Measurements from ENCODE around the gene CNDP2. TPM values are rescaled to one million over a fixed set of nuclear protein-coding genes. Genes with fewer than 3 reads are reported as not detected.

Gene CNDP2
- total RNA-seq, result 10 to 100 TPM; 71.1 to 79.4 TPM
- long read RNA-seq, full-length matches to known transcripts, result 117 of 154 reads
- long read RNA-seq, partial matches to known transcripts, result 23 of 154 reads
- long read RNA-seq, other reads (novel, unspliced or antisense), result 14 of 154 reads

DNA sequence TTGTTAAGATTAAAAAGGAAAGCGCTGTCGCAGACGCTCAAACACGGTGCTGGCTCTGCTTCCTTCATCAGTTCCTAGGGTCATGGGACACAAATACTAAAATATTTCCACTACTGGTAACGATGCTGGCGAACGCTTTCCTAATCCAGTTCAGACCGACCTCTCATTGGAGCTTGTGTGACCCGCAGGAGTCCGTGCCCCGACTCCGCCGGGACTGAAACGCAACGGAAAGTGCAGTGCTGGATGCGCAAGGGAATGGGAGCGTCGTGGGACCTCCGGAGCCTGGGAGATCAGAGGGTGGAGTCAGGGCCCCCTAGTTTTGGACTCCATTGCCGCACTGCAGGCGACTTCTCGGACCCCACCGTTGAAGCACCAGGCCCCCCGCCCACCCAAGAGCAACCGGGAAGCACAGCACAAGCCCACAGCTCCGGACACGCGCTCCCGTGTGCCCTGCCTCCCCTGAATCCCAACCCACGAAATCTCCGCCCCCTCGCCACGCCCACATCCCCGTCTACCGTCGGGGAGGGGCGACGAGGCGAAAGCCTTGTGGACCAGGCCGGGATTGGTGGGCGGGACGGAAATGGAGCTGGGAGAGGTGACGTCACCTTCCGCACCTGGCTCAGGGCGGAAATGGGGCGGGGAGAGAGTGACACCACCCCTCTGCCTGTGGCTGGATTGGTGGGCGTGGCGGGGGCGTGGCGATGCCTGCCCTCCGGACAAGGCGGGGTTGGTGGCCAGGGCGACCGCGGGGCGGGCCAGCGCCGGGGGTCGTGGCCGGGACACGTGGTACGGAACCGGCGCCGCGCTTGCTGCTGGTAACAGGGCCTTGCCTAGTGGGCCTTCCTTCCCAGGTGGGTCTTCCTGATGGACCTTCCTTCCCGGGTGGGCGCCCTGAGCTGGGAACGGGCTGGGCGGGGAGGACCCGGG is at the start of gene CNDP2:
Gene CNDP2, plus strand, starts transcription at position 783 of the 927 bp plus-strand sequence. CDS start 3,611 bp downstream, outside the sequence.
- intact Hi-C loops (cut with DNase I), result loop anchor here (1.0 to 10.0 kb wide), 3 partner anchors 49 to 144 kb away; no protein-coding TSS in a partner anchor
- DNase-seq (peak; percentile 100), ATAC-seq (peak; percentile 97 to 98)

DNA sequence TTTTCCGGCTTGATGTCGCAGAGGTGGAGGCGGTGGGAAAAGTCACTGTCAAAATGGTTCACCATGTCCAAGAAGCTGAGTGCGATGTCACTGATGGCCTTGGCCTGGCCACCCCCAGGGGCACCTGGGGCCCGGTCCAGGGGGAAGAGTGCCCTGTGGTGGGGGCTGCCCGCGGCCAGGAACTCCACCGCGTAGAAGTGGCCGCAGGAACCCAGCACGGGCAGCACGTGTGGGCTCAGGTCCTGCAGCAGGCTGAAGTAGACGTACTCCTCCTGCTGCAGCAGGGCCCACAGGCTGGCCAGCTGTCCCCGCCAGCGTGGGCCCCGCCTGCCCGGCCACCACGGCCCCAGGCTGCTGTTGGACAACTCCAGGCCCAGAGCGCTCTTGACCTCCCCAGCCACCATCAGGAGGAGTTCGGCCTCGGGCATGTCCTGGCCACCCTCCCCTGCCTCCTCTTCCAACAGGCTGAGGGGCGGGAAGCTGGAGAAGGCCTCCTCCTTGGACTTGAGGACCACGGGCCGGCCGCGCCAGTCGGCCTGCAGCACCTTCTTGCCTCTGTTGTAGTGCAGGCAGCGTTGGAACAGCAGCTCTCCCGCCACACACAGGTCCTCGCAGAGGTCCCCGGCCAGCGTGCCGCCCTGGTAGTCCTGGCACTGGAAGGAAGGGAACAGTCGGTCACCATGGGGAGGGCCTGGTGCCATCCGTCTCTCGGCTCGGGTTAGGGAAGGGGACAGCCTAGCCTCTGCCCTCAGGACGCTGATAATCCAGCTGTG is 49.3 kb upstream of the CNDP2 start:
- DNase-seq, result no peak
- no peak for ATAC-seq
- intact Hi-C loops (cut with DNase I), result no loop called here

DNA sequence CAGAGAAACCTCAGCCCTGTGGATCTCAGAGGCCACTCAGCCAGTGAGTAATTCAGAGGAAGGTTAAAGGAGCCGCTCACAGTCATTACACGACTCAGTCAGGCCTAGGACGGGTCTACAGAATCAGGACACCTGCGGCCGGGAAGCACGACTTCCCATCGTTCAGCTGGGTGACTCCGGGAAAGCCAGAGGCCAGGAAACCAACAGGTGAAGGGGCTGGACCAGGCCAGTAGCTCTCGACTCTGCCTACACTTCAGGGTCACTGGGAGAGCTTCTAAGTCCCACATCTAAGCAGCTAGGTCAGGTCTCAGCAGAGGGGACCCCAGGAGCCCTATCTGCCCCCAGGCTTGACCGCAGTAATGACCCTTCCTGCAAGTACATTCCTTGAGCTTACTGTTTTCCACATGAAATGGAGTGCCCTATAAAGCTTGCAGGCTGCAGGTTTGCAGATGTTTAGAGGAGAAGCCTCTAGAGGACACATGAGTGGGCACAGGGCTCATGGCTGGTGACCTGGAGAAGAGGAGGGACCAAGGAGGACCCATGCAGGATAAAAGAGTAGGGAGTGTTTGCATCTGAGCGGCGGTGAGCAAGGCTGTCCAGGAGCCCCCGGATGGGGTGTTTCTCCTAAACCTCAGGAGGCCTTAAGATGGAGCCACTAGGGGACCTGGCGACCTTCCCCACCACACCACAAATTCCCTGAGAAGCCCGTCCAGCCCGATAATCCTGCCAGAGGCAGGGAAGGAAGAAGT is 48.6 kb upstream of the CNDP2 start:
- ATAC-seq (no peak), DNase-seq (no peak)
- intact Hi-C loops (cut with DNase I), result no loop called here

DNA sequence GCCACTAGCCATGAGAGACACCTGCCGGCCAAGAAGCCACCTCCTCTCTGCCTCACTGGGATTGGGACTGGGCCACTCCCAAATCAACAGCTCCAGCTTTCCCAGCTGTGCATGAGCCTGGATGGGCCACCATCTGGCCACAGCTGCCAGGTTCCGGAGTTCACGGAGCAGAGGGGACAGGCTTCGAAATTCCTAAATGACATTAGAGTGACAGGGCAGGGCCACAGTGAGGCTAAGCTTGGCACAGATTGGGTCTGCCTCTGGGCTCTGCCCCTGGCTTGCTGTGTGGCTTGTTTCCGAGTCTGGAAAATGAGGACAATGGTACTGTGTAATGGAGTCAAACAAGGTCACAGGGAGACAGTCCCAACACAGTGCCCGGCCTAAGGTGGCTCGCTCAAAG is 45.5 kb upstream of the CNDP2 start:
- DNase-seq (no peak), ATAC-seq (peak; percentile 42 to 57)
- intact Hi-C loops (cut with DNase I), result no loop called here

DNA sequence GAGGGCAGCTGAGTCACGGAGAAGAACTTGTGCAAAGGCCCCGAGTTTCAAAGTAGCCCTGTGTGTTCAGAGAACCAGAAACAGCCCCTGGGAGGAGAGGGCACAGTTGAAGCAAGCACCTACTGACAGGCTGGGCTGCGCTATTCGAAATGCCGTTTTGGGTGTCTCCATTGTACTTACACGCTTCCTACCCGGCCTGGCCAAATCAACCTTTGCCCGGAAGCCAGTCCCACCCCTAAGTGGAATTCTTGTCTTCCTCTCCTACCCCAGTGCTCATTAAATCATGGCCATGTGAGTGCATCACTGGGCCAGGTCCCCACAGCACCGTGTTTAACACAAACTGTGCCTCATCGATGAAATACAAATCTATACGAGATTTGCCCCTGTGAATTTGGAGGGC is 45.0 kb upstream of the CNDP2 start:
- intact Hi-C loops (cut with DNase I), result no loop called here
- ATAC-seq, result no peak
- DNase-seq, result no peak

DNA sequence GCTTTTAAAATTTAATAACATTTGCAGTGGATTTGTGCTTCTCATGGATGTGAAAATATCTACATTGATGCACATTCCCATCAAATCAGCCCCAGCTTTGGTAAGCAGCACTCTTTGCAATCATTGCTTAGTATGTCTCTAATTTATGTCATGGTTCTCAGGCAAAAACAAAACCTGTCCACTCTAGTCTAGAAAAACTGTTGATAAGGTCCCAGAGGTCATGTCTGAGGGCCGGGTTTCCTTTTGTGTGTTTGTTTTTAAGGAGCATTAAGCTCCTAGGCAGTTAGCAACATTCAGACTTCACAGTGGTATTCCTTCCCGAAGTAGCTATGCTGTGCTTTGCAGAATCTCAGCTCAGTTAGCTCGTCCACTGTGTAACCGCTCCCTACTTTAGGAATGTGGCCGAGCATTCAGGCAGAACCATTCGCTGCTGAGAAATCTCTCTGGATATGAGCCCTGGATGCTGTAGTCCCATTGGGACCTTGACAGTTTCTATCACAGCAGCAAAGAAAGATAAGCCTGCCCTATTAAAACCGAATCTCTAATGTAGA is 43.1 kb upstream of the CNDP2 start:
- peak; percentile 18 to 58 for ATAC-seq
- intact Hi-C loops (cut with DNase I), result no loop called here
- DNase-seq, result no peak

DNA sequence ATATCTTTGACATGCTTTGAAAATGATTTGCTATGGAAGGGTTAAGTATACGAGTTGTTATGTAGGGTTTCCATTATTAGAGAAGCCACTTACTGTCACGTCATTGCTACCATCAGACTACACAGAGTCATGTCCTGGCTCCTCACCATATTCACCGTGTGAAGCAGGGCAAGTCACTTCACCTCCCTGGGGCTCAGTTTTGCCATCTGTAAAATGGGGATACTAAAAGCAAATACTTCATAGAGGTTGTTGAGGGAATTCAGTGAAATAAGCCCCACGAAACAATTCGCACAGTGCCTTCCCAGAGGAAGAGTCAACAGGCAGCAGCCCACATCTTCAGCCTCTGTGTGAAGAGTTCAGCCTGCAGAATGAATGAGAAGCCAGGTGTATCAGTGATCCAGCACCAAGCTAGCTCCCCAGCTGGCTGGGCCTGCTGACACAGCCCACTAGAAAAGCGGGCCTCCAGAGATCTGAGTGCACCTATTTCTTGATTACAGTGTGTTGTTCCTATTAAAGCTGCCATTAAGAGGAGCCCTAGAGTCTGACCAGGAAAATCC is 42.4 kb upstream of the CNDP2 start:
- DNase-seq, result no peak
- intact Hi-C loops (cut with DNase I), result no loop called here
- ATAC-seq, result no peak

DNA sequence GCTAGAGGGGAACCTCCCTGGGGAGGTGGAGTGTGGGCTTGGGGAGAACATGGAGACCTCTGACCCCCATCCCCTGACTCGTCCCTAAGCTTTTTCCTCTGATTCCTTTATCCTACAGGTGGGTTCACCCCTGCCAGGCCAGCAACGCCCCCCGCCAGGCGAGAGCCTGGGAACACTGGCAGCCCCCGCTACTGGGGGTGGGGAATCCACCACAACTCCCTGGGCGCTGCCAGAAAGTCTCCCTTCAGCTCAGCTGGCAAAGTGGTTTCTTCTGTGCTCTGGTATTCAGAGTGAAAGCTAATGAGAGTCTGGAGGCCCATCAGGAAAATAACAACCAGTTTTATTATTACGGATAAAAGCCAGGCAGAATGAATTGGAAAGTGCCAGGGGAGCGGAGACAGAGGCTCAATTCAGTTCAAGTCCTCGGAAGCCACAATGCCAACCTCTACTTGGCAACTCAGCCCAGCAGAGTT is 41.8 kb upstream of the CNDP2 start:
- DNase-seq (no peak), ATAC-seq (no peak)
- intact Hi-C loops (cut with DNase I), result no loop called here

DNA sequence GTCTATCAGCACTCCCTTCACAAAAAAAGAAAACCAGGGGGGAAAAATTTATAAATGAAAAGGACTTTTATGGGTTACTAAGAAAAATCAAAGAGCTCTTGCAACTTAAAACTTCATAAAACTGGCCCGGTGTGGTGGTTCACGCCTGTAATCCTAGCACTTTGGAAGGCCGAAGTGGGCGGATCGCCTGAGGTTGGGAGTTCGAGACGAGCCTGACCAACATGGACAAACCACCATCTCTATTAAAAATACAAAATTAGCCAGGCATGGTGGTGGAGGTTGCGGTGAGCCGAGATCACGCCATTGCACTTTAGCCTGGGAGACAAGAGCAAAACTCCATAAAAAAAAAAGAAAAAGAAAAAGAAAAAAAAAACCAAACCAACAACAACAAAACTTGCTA is 40.8 kb upstream of the CNDP2 start:
- intact Hi-C loops (cut with DNase I), result no loop called here
- no peak for ATAC-seq
- DNase-seq, result no peak

DNA sequence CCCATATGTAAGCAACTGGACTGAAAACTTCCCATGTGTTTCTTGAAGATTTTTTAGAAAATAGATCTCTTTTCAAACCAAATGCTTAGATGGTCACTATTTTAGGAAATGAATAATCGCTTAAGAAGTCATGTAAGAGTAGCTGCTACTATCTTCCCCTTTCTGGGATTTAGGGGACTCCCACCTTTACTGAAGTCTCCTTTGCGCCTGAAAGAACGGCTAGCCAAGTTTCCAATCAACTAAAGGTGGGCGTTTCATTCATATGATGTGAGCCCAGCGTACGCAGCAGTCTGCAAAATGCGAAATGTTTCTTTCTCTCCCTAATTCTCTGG is 40.2 kb upstream of the CNDP2 start:
- DNase-seq (no peak), ATAC-seq (no peak)
- intact Hi-C loops (cut with DNase I), result no loop called here

DNA sequence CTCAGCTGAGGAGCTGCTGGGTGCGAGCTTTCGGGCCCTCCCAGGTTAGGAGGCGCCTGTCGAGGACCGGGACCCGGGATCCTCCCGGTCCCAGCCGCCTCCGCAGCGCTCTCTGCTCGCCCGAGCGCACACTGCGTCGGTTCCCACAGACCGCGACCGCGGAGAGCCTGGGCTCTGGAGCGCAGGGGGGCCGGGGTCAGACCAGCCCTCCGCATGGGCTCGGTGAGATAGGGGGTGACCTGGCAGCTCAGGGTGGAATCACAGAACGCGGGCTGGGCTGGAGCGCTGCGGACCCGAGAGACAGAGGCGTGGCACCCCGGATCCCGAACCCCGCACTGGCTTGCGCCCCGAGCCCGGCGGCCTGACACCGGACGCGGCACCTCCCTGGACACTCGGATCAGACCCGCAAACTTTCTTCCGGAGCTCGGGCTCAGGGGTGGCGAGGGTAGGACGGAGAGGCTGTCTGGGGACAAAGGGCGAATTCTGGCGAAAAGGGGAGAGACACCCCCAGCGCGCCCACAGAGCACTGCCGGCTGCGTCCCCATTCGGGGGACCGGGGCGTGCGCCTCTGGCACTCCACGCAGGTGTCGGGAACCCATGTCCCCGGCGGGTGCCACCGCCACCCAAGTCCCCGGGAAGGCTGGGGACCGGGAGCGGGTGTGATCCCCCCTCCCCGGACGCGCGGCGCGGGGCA is 39.7 kb upstream of the CNDP2 start:
- DNase-seq (no peak), ATAC-seq (peak; percentile 40 to 51)
- intact Hi-C loops (cut with DNase I), result no loop called here

DNA sequence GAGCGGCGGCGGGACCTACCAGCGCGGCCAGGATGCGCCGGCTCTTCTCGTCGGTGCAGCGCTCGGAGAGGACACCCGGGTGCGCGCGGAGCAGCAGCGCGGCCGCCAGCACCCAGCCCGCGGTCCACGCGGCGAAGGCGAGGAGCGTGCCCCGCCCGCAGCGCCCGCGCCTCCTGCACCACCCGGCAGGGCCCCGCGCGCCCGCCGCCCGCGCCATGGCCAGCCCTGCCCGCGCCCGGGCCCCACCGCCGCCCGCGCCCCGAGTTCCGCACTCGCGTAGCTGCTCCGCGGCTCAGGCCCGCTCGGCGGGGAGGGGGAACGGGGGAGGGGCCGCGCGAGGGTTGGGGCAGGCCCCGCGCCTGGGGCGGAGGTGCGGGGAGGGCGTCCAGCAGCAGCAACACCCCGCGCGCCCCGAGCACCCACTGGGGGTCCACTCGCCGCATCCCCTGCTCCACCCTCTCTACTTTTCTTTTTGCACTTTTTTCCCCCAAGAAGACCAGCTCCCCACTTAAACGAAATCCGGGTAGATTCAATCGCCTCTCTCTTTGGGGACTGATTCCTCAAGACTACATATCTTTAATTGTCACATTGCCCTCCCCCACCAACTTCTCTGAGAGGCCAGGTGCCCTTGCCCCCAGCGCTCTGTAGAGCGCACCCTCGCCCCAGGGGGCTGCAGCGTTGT is 39.0 kb upstream of the CNDP2 start, which contains the start of gene DIPK1C:
Gene DIPK1C, minus strand, starts transcription at position 266 of the 682 bp plus-strand sequence. Its CDS starts 49 bp downstream, at position 217.
- no peak for DNase-seq
- intact Hi-C loops (cut with DNase I), result no loop called here
- peak; percentile 43 to 64 for ATAC-seq

DNA sequence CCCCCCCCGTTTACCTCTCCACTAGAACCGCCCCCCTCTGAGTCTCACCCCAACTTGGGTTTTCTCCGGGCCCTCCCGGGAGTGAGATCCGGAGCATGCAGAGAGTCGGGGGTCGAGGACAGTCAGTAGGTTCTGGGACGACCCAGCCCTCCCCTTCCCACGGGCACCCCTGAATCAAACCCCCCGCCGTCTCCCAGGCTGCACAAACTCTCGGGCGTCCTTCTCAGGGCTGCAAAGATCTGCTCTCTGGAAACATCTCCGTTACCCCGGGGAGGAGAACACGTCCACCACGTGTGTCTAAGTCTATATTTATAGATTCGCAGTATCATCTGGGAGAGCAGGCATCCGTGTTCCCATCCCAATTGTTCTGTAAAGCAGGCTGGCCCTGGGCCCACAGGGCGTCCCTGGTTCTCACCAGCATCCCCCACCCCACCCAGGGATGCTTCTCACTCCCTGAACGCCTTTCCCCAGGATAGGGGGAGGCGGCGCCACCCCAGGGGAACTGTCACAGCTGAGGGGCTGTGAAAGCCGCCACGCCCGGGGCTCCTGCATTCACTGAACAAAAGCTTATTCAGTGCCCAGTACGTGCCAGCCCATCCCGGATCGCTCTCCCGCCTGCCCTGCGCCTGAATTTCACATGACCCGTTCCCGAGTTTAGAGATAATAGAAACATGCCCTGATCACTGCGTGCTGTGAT is 38.3 kb upstream of the CNDP2 start:
- intact Hi-C loops (cut with DNase I), result no loop called here
- peak in 1 of 2 donors; percentile 7 for ATAC-seq
- no peak for DNase-seq

DNA sequence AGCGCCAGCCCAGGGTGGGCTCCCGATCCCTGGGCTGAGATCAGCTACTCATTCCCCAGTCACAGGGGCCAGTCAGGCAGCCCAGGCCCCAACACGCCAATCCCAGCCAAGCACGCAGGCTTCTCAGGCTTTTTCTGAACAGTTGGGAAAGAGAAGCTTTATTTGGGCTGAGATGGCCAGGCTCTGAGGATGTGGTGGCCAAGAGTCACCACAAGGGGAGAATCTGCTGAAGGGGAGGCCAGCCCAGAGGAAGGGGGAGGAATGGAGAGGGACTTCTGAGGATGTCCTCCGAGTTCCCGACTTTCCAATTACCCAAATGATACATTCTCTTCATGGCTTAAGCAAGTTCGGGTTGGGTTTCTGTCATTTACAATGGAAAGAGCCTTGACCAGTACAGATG is 36.3 kb upstream of the CNDP2 start:
- intact Hi-C loops (cut with DNase I), result no loop called here

DNA sequence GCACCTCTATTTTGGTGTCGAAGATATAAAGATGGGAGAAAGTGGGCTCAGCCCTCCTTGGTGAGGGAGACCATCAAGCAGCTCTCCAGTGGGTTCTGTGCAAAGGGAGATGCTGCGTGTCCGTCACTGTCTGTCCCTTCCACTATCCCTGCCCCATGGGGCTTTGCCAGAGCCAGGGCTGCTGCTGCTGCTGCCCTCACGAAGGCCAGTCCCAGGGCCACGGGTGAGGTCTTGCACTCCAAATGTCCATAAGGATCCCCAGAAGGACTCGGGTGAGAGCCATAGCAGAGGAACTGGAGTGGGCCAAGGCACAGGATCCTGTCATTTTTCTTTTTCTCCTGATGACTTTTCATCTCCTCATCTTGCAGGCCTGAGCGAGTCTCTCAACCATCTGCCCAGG is 35.3 kb upstream of the CNDP2 start:
- DNase-seq (no peak), ATAC-seq (no peak)
- intact Hi-C loops (cut with DNase I), result no loop called here

More for the DNA sequence above, 36.3 kb upstream of the CNDP2 start:
- DNase-seq (no peak), ATAC-seq (peak in 1 of 2 donors; percentile 11)

DNA sequence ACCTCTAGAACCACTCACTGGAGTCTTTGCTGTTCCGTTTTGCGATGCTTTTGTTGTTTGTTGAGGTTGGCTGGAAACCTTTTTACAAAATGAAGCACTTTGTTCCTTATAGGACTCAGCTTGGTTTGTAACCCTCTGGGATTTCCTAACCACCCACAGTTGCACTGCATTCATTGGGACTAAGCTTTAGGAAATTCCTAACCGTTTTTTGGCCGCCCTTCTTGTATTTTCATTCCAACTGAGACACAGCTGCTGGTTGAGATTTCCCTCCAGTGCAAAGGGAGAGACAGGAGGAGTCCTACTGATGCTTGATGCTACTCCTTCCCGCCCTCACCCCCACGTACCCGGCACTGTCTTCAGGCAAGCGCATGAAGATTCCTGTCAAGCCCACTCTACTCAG is 32.9 kb upstream of the CNDP2 start:
- ATAC-seq (peak; percentile 38 to 56), DNase-seq (no peak)
- intact Hi-C loops (cut with DNase I), result no loop called here

DNA sequence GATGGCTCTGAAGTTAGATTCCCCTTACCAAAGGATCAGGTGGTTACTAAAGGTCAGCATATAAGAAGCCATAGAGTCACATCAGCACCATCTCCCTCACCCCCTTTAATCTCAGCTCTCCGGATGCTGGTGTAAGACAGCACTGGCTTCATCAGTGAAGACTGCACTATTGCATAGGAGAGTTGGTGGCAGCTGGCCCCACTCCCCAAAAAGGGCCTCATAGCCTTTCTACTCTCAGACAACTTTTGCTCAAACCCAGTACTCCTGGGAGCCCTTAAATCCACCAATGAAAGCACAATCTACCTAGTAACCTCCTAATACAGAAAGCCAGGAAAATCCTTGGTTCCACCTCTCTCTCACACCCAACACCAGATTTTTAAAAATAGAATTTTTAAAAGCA is 32.2 kb upstream of the CNDP2 start:
- DNase-seq (no peak), ATAC-seq (no peak)
- intact Hi-C loops (cut with DNase I), result no loop called here
